Measurements from ENCODE around the gene EHD4. TPM values are rescaled to one million over a fixed set of nuclear protein-coding genes. Genes with fewer than 3 reads are reported as not detected.

EHD4 gene
- total RNA-seq, 4 donors from 2014 or later, result 30.5 to 88.6 (median 37.8) TPM

- no peak for TF ChIP-seq CTCF (IDR thresholded peaks at IDR 0.05)
- DNase-seq (ENCODE audit: low spot score) (no peak), ATAC-seq (ENCODE audit: low FRiP score) (no peak)
Measured at GRCh38 chr15:41847206-41847605, 125.2 kb downstream of the EHD4 start.

Small RNA genes within 50 kb of the gene (small RNA-seq; reads per million reads assigned to genes)
- not detected for gene MIR4310
- gene RNA5SP393, result not detected

Other genes with a start within 250 kb of the EHD4 start
- gene MAPKBP1, start 198.1 kb downstream of the EHD4 start, total RNA-seq, result 10 to 100 TPM; 13.4 to 24.1 (median 14.4) TPM
- gene JMJD7, start 144.5 kb downstream of the EHD4 start, total RNA-seq, result 10 to 100 TPM in 1 of 4 donors, 1 to 10 TPM in 3; 3.8 to 11.5 (median 8.5) TPM
- gene PLA2G4B, start 133.7 kb downstream of the EHD4 start, total RNA-seq, result 10 to 100 TPM in 1 of 4 donors, 1 to 10 TPM in 3; 1.1 to 13.6 (median 2.3) TPM
- 1 to 10 TPM in 3 of 4 donors, under 1 TPM in 1; 0.19 to 3.8 (median 1.8) TPM for gene SPTBN5, start 78.5 kb downstream of the EHD4 start, total RNA-seq
- under 1 TPM in 1 of 4 donors, not detected in 3; 0.12 TPM for gene PLA2G4E, start 48.5 kb upstream of the EHD4 start, total RNA-seq
- gene PLA2G4D, start 122.0 kb upstream of the EHD4 start, total RNA-seq, result under 1 TPM in 1 of 4 donors, not detected in 3; 0.09 TPM
- not detected for gene PLA2G4F, start 184.1 kb upstream of the EHD4 start, total RNA-seq
- gene VPS39, start 235.7 kb upstream of the EHD4 start, total RNA-seq, result 100 to 1,000 TPM in 1 of 4 donors, 10 to 100 TPM in 3; 61.0 to 134 (median 73.8) TPM